ELF-1 (cell line): ENCODE results near the gene CYTH2.
A peak's percentile ranks its signal among the peaks of the same experiment; 100 is the strongest.
"Not testable (repeated sequence)": the region's sequence is repeated elsewhere in the genome, so short reads cannot be mapped to it uniquely, and the experiment has no call there.

Experiments used
- DNase-seq: peaks from one replicate; pipeline ENCODE4 v3.0.0-alpha.2; 2016; ENCODE audit warnings: low read depth, low spot score

The CYTH2 gene

DNA sequence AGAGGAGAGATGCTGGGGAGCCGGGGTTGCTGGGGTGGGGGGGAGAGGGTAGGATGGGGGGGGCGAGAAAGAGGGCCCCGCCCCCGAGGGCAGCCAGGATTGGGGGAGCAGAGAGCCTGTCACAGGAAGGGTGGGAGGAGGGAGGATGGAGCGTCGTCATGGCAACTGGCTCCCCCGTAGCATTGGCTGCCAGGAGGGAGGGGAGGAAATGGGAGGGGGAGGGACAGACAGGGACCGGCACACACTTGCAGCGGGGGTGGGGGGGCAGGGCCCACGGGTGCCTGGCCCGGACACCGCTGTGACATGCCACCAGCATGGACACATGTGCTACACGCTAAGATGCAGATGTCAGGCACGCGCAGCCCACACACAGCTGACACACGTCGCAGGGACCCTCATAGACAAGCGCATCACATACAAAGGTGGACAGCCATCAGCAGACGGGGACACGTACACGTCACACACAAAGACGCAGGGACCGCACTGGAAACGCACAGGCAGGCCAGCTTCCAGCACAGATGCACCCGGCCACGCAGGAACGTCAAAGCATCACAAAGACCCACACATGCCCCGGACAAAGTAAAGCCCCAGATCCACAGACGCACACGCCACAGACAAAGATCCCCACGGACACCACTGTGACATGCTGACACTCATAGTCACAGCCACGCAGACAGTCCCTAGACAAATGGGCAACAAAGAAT, 42.8 kb downstream of the CYTH2 start, which contains the start of gene LMTK3:
Gene LMTK3 (minus strand): TSS at position 36 of the 704 bp plus-strand sequence. CDS start 259 bp downstream, outside the sequence.
- DNase-seq = no peak

GRCh38 chr19:48512504-48513288, 43.5 kb downstream of the CYTH2 start:
- DNase-seq = no peak

- DNase-seq = peak; percentile 79
These were observed 44.3 kb downstream of the CYTH2 start for GRCh38 chr19:48513289-48514122.

DNA sequence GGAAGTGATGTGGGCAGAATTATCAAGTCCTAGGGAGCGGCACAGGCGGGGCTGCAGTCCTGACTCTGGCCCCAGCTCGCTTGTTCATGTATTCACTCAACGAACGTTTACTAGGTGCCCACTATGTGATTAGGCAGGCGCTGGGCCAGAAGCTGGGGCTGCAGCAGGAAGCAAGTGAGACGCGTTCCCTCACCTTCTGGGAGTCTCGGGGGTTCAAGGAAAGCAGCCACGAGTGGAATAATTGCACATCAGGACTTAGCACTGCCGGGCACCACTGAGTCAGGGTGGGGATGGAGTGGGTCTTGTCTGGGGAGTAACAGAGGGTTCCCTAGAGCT, 44.9 kb downstream of the CYTH2 start:
- no peak for DNase-seq

DNA sequence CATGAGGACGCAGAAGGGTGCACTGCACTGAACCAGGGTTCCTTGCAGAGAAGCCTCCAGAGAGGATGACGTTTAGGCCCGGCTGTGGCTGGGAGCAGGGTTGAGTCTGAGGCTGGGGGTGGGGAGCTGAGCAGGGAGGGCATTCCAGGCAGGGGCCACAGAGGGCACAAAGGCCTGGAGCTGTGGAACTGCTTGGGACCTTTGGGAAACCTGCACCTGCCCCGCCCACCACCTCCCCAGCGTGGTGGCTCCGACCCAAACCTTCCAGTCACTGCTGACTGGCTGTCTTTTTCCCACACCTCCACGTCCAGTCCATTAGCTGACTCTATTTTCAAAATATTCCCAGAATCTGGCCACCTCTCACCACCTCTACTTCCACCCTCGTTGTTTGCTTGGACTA, 47.4 kb downstream of the CYTH2 start:
- no peak for DNase-seq

GRCh38 chr19:48518207-48518606, 49.0 kb downstream of the CYTH2 start:
- DNase-seq = no peak

DNA sequence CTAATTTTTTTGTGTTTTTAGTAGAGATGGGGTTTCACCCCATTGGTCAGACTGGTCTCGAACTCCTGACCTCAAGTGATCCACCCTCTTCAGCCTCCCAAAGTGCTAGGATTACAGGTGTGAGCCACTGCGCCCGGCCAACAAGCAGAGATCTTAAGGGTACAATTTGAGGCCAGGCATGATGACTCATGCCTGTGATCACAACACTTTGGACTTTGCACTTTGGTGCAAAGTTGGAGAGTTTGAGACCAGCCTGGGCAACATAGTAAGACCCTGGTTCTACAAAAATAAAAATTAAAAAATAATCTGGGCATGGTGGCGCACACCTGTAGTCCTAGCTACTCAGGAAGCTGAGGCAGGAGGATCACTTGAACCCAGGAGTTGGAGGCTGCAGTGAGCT, 50.3 kb downstream of the CYTH2 start:
- DNase-seq = not testable (repeated sequence)

- DNase-seq = no peak
These were observed 51.0 kb downstream of the CYTH2 start for GRCh38 chr19:48520134-48520533.

GRCh38 chr19:48524221-48524620, 55.1 kb downstream of the CYTH2 start:
- no peak for DNase-seq

GRCh38 chr19:48524732-48525131, 55.6 kb downstream of the CYTH2 start:
- no peak for DNase-seq

- no peak for DNase-seq
These were observed 60.0 kb downstream of the CYTH2 start for GRCh38 chr19:48529156-48529555.

- peak; percentile 51 for DNase-seq
These were observed 61.0 kb downstream of the CYTH2 start for GRCh38 chr19:48530066-48530720.

DNA sequence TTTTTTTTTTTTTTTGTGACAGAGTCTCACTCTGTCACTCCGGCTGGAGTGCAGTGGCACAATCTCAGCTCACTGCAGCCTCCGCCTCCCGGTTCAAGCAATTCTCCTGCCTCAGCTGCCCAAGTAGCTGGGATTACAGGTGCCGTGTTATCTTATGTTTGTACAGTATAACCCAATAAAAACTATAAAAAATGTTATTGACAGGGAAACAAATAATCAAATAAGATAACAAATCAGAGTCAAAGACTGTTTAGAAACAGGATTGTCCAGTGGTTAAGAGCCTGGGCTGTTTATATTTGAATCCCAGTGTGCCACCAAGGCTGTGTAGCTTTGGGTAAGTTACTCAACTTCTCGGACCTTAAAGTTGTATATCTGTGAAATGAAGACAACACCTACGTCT, 61.6 kb downstream of the CYTH2 start:
- DNase-seq = no peak
